Activated CD4-positive, alpha-beta T cell treated with anti-CD3 and anti-CD28 coated beads, Interleukin-2, amount 50 U/mL, for 1 hour (primary cell): ENCODE data around the gene DMXL2.

Source experiments
- DNase-seq: peaks from one replicate; pipeline ENCODE4 v3.0.0-alpha.2; 2020

Gene DMXL2

GRCh38 chr15:51401872-51402517 is 220.6 kb downstream of the DMXL2 start:
- no peak for DNase-seq

DNA sequence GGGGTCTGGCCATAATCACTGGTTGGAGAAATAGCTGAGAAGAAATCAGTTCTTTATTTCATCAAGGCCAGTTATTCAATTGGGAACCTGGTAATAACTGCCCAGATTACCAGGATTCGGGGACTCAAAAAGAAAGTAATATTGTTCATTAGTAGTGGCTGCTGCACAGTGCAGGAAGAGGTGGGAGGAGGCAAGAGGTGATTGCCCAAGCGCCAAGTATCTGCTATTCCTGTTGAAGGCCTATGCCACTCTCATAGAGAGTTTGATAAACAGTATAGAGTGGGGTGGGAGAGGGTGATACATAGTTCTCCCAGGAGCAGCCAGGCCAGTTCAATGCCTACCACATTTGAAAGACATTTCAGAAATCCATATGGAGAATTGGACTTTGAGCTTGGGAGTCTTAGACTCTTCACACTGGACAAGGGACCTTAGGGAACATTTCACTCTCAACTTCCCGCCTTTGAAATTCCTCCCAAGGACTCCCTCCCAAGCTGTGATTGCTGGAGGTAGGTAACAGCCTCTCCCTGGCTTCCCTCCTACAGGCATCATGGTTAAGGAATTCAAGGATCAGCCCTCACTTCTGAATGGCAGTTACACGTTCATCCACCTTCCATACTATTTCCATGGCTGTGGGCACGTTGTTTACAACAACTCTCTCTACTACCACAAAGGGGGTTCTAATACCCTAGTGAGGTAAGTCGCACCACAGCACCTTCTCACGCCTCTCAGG is 221.4 kb downstream of the DMXL2 start:
- DNase-seq = no peak

GRCh38 chr15:51398626-51399025 is 223.9 kb downstream of the DMXL2 start:
- DNase-seq = no peak
